Skeletal muscle satellite cell (primary cell): ENCODE results near the gene NBDY.

Experiments used
- H3K27me3 ChIP-seq: 2 replicates; pipeline ENCODE4 v1.7.0; 2013; ENCODE audit warnings: low read length; ENCODE audit not compliant: control insufficient read depth, insufficient read depth
- H3K36me3 ChIP-seq: 2 replicates; pipeline ENCODE4 v1.7.0; 2013; ENCODE audit warnings: mild to moderate bottlenecking, control low read depth, low read length; ENCODE audit not compliant: insufficient read depth
- H3K4me1 ChIP-seq: 2 replicates; pipeline ENCODE4 v1.7.0; 2013; ENCODE audit warnings: low read length; ENCODE audit not compliant: control insufficient read depth, insufficient read depth
- H3K4me2 ChIP-seq: 2 replicates; pipeline ENCODE4 v1.7.0; 2013; ENCODE audit warnings: mild to moderate bottlenecking, low read length
- H3K4me3 ChIP-seq: 2 replicates; pipeline ENCODE4 v1.7.0; 2013; ENCODE audit warnings: low read length
- H3K9ac ChIP-seq: 2 replicates; pipeline ENCODE4 v1.7.0; 2013; ENCODE audit warnings: mild to moderate bottlenecking, low read depth, low read length, moderate library complexity
- H3K9me3 ChIP-seq: replicated peaks from 2 replicates; pipeline ENCODE4 v1.7.0; 2013; ENCODE audit warnings: mild to moderate bottlenecking, control low read depth, low read length

NBDY gene

DNA sequence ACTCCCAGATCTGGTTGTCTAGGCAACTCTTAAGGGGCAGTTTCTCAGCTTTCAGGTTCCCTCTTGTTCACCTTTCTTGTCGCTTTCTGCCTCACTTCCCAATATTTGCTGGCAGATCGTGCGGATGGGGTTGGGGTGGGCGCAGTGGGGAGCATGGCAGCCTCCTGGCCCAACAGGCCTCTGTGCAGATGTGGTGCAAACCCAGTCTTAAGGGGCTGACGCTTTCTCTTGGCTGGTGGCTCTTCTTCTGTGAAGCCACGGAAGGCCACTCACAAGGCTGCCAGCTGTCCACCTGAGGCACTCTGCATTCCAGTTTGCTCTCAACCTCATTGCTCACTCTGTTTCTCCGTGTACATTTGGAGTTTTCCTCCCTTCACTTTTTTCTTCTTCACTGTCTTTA is 61.7 kb downstream of the NBDY start:
- no peaks in the 10 kb centered on the region for H3K27me3 ChIP-seq
- no peak overlapping the region for H3K4me2 ChIP-seq
- no peaks in the 10 kb centered on the region for H3K36me3 ChIP-seq
- H3K4me1 ChIP-seq: peaks cover 9% of the 10 kb centered on the region
- no peaks in the 10 kb centered on the region for H3K9me3 ChIP-seq
- H3K9ac ChIP-seq: no peak overlapping the region
- H3K4me3 ChIP-seq: no peak overlapping the region

DNA sequence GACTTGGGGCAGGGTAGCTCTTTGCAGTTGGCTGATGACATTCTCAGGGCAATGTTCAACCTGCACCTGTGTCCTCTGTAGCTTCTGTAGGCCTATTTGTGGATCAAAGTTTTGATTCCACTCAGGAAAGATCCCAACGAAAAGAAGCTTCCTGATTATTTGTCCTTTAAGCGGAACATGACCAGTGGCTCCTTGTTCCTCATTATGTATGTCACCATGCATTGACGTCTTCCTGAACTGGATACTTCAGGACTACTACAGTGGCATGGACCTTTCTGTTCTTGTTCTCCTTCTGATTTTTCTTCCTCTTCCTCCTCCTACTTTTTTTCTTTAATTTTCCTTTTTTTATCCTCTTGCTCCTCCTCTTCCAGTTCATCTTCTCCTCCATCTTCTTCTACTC is 62.4 kb downstream of the NBDY start:
- Histone ChIP-seq H3K4me3 (no peak overlapping the region), H3K27me3 (no peaks in the 10 kb centered on the region), H3K36me3 (no peaks in the 10 kb centered on the region), H3K4me1 (peaks cover 9% of the 10 kb centered on the region), H3K9me3 (no peaks in the 10 kb centered on the region), H3K4me2 (no peak overlapping the region), H3K9ac (no peak overlapping the region)

DNA sequence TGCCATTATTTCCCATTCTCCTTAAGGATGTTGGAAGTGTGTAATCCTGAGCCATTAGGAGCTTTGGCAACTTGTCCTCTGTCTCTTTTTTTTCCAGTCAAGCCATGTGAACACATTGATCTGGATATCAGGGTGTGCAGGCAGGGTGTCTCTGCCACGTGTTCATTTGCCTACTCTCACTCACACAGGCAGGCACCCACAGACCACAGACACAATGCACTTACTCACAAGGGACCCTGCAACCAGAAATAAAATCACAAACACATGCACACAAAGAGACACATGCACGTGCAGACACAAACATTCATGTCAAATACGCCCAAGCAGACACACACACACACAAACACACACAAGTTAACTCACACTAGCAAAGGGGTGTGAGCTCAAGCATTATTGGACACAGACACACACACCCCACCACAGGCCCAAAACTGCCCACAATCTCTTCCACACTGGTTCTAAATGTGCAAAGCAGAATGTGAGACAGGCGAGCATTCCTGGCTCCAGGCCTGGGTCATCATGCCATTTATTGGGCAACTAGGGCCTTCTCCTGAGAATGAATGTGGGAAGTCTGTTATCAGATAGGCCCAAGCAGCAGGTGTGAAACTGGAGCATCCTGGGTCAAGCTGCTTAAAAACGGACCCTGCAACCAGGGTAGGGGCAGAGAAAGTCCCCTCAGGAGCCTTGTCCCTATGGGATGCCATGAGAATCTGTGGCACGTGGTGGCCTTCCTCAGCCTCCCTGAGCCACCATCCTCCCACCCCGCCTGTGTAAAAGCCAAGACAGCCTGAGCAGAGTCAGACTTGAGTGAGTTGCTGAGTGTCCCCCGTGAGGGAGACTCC is 63.4 kb downstream of the NBDY start:
- Histone ChIP-seq H3K27me3 (no peaks in the 10 kb centered on the region), H3K9ac (no peak overlapping the region), H3K4me3 (no peak overlapping the region), H3K4me1 (peaks cover 10% of the 10 kb centered on the region), H3K9me3 (no peaks in the 10 kb centered on the region), H3K4me2 (no peak overlapping the region), H3K36me3 (no peaks in the 10 kb centered on the region)

DNA sequence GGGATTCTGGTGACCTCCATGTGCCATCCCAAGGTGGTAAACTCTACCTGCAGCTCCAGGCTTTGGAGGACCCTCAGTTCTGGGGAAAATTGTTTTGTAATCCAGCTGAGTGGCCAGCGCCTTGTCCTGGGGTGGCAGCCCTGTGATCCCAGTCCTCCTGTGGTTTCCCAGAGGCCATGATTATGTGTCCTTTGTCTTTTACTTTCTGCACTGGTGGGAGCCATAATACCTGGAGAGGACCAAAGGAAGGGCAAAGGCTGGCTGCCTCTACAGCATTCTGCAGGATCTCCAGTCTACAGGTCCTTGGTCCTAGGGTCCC is 64.0 kb downstream of the NBDY start:
- Histone ChIP-seq H3K27me3 (no peaks in the 10 kb centered on the region), H3K4me3 (no peak overlapping the region), H3K4me2 (no peak overlapping the region), H3K9ac (no peak overlapping the region), H3K4me1 (peaks cover 14% of the 10 kb centered on the region), H3K36me3 (no peaks in the 10 kb centered on the region), H3K9me3 (no peaks in the 10 kb centered on the region)

DNA sequence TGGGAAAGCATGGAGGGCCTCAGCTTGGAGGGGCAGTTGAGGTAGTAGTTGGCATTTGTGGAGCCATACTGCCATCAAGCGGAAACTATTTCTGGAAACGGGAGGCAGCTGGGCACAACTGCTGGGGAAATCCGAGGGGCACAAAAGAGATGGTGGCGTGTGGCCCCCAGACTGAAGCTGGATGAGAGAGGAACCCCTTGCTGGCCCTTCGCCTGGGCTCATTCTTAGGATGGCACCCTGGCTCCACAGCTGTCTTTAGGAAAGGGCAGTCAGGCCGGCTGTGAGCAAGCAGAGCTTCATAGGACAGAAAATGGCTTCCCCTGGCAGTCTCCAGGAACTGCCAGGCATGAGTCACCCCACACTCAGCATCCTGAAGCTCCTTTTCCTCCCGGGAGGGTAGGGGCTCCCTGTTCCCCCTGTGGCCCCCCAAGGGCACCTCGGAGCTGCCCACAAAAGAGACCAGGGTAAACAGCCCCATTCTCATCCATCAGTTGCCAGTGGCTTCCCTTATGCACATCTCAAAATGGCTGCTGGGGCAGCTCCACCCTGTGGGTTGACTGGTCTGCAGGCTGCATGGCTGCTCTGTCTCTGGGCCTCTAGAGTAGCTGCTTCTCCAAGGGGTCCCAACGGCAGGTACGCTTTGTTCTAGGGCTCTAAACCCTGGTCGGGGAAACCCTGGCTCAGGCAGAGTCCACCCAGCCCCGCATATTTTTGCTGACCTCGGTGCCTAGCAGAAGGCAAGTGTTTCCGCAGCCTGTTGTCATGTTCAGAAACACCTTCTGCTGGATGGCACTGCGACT is 64.7 kb downstream of the NBDY start:
- H3K36me3 ChIP-seq: no peaks in the 10 kb centered on the region
- H3K4me1 ChIP-seq: peaks cover 19% of the 10 kb centered on the region
- peak overlapping the region; percentile 51 for H3K4me2 ChIP-seq
- H3K9ac ChIP-seq: peak overlapping the region; percentile 33
- H3K4me3 ChIP-seq: peak overlapping the region; percentile 48
- no peaks in the 10 kb centered on the region for H3K27me3 ChIP-seq
- no peaks in the 10 kb centered on the region for H3K9me3 ChIP-seq

DNA sequence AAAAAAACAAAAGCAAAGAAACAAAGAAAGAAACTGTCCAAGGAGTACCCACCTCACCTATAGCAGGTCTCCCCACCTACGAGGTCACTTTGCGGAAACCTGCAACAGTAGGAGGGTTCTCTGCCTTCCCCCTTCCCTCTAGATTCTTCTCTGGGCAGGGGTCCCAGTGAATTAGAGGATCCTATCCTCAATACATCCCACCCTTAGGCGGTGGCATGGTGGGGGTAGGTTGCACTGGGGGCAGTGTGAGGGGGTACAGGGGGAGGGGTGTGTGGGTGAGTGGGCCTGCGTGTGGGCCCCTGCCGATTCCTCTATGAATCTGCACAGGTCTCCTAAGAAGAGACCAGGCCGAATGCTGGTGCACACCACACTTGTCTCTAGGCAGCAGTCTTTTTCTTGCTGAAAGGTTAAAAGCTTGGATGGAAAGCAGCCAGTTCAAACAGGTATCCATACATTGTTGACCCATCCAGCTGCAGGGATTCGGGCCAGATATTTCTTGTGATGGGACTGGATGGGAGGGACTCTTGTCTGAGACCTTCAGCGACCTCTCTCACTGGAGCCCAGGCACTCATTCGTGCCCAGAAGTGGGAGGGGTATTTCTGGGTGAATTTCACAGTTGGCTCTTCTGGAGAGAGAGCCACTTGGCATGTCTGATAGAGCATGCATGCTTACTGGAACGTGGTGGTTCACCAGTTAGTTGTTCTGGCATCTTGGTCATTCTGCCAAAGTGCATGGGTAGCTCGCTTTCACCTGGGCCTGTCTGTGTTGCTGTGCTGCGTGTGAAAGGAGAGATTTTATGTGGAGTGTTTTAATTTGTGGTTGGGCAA is 65.6 kb downstream of the NBDY start:
- no peak overlapping the region for H3K4me2 ChIP-seq
- H3K4me1 ChIP-seq: peaks cover 19% of the 10 kb centered on the region
- no peaks in the 10 kb centered on the region for H3K36me3 ChIP-seq
- no peak overlapping the region for H3K4me3 ChIP-seq
- no peaks in the 10 kb centered on the region for H3K27me3 ChIP-seq
- no peak overlapping the region for H3K9ac ChIP-seq
- H3K9me3 ChIP-seq: no peaks in the 10 kb centered on the region

DNA sequence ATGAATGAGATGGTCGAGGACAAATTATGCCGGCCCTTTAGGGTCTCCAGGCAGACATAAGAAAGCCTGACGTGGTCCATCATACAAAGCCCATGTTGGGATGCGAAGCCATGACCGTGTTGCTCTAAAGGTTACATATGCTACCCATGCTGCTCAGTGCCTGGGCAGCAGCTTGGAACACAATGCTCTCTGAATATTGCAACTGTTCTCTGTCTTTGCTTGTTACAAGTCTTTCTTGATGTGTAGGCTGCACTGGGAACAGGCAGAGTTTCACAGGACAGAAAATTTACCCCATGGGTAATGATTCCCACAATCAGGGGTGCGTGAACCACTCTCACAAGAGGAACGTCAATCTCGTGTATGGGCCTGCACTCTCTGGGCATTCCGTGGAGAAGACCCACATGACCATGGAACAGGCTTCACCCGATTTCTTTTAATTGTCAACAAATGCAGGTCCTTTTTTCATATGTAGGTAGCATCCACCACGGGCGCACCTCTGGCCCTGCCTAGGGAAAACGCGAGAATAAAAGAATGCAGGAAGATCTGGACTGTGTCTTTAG is 66.3 kb downstream of the NBDY start:
- no peak overlapping the region for H3K4me3 ChIP-seq
- H3K4me2 ChIP-seq: no peak overlapping the region
- peaks cover 19% of the 10 kb centered on the region for H3K4me1 ChIP-seq
- H3K36me3 ChIP-seq: no peaks in the 10 kb centered on the region
- no peaks in the 10 kb centered on the region for H3K27me3 ChIP-seq
- H3K9ac ChIP-seq: no peak overlapping the region
- H3K9me3 ChIP-seq: no peaks in the 10 kb centered on the region

DNA sequence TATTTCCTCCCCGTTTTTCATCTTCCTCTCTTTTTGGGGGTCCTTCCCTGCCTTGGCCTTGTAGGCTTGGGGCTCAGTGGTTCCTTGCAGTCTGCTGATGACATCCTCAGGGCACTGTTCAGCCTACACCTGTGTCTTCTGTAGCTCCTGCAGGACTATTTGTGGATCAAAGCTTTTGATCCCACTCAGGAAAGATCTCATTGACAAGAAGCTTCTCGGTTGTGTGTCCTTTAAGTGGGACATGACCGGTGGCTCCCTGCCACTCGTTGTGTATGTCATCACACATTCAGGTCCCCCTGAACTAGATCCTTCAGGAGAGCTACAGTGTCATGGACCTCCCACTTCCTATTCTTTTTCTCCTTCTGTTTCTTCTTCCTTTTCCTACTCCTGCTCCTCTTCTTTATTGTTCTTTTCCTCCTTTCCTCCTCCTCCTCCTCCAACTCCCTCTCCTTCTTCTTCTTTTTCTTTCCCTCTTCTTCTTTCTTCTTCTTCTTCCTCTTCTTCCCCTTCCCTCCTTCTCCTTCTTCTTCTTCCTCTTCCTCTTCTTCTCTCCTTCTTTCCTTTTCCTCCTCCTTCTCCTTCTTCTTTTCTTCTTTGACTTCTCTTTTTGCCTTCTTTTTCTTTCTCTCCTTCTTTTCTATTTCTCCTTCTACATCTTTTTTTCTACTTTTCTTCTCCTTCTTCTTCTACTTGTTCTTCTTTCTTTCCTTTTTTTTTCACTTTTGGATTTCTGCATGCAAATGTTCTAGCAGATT is 67.8 kb downstream of the NBDY start:
- H3K4me2 ChIP-seq: no peak overlapping the region
- H3K9me3 ChIP-seq: no peaks in the 10 kb centered on the region

DNA sequence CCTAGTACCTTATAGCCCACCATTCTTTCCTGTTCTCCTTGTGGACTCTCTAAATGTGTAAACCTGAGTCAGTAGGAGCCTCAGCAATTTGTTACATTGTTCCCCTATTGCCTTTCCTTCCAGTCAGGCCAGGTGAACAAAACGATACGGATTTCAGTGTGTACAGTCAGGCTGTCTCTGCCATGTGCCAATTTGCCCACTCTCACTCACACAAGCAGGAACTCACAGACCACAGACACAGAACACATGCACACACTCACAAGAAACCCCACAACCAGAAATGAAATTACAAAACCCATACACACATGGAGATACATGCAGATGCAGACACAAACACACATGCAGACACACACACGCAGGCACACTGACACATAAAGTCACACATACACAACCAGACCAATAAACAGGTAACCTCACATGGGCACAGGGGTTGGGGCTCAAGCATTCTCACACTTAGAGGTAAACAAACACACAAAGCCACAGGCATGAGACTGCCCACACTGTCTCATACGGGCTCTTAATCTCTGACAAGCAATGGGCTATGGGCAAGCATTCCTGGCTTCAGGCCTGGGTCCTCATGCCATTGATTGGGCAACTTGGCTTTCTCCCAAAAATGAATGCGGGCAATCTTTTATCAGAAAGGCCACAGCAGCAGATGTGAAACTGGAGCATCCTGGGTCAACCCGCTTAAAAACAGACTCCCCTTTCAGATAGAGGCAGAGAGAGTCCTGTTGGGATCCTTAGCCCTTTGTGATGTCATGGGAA is 68.7 kb downstream of the NBDY start:
- no peak overlapping the region for H3K4me2 ChIP-seq
- H3K9ac ChIP-seq: no peak overlapping the region
- H3K4me3 ChIP-seq: no peak overlapping the region
- no peaks in the 10 kb centered on the region for H3K9me3 ChIP-seq
- H3K27me3 ChIP-seq: no peaks in the 10 kb centered on the region
- H3K4me1 ChIP-seq: peaks cover 23% of the 10 kb centered on the region
- no peaks in the 10 kb centered on the region for H3K36me3 ChIP-seq

More for the DNA sequence above, 67.8 kb downstream of the NBDY start:
- Histone ChIP-seq H3K4me1 (peaks cover 19% of the 10 kb centered on the region), H3K9ac (no peak overlapping the region), H3K36me3 (no peaks in the 10 kb centered on the region), H3K4me3 (no peak overlapping the region), H3K27me3 (no peaks in the 10 kb centered on the region)

DNA sequence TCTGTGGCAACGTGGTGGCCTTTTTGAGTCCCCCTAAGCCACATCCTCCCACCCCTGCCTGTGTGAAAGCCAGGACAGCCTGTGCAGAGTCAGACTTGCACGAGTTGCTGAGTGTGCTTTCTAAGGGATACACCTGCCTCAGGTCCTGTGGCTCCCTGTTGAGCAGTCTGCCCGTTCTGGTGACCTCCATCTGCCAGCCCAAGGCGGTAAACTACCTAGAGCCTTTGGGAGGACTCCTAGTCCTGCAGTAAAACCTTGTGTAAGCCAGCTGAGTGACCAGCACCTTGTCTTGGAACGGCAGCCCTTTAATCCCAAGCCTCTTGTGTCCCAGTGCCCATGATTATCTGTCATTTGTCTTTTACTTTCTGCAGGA is 69.3 kb downstream of the NBDY start:
- Histone ChIP-seq H3K4me2 (no peak overlapping the region), H3K9me3 (no peaks in the 10 kb centered on the region), H3K27me3 (no peaks in the 10 kb centered on the region), H3K4me3 (no peak overlapping the region), H3K4me1 (peaks cover 27% of the 10 kb centered on the region), H3K36me3 (no peaks in the 10 kb centered on the region), H3K9ac (no peak overlapping the region)
